ENCODE measurements around the gene AUTS2.

Gene AUTS2

DNA sequence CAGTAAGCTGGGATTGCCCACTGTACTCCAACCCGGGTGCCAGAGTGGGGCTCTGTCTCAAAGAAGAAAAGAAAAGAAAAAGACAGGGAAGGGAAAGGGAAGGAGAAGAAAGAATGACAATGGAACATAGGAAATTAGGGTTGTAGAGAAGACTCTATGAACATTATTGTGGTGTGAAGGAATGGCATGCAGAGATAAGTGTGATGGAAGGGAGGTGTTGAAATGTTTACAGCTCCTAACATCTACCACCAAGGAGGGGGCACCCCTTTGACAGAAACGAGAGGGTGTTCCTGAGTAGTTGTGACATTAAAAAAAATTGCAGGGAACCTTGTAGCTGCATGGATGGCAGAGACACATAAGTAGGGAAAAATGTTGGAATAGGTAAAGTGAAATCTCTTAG lies 27.5 kb downstream of the AUTS2 start:
- DNase-seq = no peak

DNA sequence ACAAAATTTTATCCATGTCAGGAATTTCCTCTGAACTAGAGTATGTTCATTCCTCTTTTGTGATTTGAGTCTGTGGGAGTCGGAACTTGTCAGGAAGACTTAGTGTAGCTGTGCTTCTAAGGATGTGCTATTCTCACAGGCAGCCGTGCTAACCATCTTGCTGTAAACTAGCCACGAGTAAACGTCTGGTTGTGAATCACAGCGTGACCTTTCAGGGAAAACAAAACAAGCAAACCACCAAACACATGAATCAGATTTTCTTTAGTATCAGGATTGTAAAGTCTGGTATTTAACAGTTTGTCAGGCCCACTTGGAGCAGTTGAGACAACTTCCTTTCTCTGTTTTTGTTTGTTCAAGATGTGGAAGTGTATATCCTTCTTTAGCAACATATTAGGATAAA lies 32.0 kb downstream of the AUTS2 start:
- no peak for DNase-seq

DNA sequence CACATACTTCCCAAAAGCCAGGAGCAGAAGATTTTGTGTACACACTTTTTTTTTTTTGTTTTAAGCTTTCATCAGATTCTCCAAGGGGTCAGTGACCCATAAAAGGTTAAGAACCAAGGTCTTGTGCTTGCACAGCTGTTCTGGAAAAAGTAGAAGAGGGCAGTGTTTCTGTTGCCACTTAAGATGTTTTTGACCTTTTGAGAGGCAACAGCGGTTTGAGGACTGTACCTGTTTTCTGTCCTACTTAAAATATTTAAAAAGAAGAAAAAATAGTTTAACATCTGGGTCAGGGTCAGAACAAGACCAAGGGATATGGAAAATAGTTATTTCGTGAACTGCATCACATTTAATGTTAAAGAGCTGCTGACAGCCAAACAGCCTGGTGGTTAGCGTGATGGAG lies 32.9 kb downstream of the AUTS2 start:
- DNase-seq = no peak

DNA sequence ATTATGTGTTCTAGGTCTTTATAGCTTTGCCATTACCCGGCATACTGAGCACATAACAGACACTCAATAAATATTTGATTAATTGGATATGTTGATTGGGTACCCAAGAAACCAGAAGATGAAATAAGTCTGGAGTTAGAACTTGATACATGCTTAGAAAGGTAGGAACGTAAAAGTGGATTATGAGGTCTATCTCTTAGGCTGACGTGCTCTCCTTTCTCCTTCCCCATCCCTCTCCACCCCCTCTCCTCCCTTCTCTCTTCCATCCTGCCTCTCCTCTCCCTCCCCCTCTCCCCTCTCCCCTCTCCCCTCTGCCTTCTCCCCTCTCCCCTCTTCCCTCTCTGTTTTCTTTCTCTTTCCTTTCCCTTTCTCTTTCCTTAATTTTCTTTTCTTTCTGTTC lies 34.0 kb downstream of the AUTS2 start:
- no peak for DNase-seq

DNA sequence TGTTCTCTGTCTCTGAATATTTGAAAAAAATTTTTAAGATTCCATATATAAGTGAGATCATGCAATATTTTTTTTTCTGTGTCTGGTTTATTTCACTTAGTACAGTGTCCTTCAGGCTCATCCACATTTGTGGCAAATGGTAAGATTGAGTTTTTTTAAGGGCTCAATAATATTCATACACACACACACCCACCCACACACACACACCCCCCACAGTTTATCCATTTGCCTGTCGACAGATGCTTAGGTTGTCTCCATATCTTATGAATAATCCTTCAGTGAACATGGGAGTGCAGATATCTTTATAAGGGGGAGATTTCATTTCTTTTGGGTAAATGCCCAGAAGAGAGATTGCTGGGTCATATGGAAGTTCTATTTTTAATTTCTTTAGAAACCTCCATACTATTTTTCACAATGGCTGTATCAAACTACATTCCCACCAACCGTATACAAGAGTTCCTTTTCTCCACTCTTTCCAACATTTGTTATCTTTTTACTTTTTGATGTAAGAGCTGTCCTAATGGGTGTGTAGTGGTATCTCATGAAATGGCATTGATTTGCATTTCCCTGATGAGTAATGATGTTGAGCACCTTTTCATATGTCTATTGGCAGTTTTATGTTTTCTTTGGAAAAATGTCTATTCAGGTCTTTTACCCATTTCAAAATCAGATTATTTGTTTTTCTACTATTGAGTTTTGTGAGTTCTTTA lies 35.0 kb downstream of the AUTS2 start:
- no peak for DNase-seq

DNA sequence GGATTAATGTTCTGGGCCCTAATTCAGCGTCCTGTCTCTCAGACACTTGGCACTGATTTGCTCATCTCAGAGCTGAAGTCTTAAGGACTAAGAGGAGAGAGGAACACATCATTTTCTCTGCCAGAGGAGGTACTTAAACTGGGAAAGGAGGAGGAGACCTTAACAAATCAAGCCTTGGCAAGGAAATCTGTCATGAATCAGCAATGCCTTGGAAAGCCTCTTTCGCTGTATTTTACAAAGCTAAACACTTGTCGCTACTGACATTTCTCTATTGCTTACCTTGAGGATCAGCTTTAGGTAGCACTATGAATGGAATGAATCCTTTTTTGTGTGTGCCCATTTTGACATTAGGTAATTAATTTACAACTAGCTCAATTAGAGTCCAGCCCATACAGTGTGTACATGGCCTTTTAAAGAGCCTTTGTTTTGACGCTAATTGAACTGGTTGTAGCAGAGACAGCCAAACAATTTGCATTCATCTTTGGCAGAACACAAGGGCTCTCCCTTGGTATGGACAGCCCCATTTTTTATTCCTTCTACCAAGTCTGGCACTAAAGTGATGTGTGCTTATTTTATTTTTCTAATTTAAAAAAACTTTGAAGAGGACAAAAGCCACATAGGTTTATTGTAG lies 37.4 kb downstream of the AUTS2 start:
- DNase-seq = no peak

DNA sequence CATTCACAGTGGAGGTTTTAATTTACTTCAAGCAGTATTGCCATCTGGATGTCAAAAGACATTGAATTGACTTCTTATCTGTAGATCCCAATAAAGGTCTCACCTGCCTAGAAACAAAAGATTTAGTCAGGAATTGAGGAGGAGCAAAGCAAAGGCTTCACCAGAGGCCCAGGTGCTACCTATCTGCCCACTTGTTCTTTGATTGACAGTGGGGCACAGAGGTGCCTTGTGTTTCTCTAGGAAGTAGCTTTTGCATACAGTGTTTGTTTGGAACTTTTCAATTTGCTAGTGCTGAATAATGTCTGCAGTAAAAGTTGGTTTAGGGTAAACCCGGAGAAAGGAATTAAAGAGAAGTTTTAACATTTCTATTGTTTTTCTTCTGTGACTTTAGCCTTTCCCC lies 40.4 kb downstream of the AUTS2 start:
- no peak for DNase-seq

DNA sequence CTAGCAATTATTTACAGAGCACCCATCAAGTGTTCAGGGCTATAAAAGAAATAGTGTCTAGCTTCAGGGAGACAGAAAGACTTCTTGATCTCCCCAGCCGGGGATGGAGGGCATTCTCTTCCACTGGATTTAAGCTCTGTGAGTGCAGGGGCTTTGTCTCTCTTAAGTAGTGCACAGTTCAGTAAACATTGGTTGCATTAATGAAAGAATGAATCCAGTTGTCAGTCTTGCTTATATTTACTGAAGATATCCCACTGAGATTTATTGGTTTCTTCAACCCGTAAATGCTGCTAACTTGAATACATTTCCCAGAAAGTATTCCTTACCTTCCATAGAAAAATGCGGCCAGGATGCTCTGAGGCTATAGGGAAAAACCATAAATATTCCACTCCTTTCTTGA lies 41.9 kb downstream of the AUTS2 start:
- no peak for DNase-seq

DNA sequence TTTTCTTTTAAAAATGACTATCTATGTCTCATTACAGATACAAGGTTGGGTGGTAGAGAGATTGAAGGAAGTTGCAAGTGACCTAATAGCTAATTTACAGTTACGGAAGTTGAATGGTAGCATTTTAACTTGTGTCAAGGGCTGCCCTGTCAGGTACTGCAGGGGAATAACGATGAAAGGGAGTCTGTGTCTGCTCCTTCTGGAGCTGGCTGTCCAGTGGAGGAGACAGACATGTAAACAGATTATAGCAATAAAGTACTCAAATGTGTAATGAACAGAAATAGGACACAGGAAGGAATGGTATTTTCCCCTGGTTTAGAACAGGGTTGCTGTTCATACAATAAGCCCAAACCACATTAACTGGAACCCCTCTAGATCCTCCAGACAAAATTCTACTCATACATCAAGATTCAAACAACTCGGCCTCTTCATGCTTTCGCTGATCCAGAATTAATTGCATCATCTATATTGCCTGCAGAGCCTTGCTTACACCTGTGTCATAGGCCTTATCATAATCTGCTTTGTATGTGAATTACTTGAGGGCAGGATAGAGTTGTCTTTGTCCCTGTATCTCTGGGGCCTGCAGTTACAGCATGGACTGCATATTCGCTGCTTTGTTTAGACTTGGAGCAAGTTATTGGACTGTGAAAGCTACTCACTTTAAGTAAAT lies 42.8 kb downstream of the AUTS2 start:
- DNase-seq = no peak

DNA sequence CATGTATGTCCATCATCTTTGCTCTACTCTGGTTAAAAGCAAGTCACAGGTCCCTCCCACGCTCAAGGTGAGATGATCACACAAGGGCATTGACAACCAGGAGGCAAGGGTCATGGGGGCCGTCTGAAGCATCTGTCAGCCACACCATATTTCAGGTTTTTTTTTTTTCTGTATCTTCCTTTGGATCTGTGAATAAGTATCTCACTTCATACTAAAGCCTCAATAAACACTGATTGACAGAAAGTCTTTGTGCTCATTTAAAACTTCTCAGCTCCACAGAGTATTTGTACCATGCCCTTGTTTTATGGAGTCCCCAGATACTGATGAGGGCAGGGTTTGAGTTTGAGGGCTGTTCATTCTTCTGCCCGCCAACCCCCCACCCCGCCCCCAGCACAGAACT lies 45.0 kb downstream of the AUTS2 start:
- DNase-seq = no peak

DNA sequence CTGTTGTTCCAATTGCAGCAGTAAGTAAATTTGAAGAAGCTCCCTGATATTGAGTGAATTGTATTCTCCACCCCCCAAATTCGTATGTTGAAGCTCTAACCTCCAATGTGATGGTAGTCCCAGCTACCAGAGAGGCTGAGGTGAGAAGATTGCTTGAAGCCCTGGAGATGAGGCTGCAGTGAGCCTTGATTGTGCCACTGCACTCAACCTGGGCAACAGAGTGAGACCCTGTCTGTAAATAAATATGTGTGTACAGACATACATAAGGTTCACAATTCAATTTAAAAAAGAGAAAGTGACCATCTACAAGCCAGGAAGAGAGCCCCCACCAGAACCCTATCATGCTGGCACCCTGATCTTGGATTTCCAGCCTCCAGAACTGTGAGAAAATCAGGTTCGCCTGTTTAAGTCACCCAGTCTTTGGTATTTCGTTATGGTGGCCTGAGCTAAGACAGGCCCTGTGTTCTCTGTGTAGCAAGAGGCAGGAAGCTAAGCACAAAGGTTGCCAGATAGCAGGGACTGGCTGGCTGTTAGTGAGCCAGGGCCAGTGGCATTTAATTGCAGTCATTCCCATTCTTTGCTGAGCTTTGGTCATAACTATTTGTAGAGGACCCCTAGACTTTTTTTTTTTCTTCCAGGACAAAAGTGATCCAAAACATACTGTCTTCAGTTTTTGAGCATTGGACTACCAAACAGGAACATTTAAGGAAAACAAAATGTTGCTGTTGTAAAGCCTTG lies 45.6 kb downstream of the AUTS2 start:
- no peak for DNase-seq

DNA sequence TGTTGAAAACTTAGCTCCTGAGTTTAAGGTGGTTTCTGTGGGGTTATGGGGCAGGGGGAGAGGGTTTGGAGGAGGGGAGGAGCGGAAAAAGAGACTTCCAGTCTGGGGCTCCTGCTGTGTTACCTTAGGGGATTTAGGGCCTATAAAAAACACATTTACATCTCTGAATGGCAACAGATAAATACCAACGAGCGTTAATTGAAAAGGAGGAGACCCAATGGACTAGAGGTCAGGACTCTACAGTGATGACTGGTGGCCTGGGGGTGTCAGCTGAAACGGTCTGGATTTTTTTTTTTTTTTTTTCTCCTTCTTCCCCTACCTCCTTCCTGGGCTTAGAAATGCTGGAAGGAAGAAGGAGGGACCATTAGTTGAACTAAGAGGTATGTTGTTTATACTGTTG lies 47.4 kb downstream of the AUTS2 start:
- DNase-seq = no peak

DNA sequence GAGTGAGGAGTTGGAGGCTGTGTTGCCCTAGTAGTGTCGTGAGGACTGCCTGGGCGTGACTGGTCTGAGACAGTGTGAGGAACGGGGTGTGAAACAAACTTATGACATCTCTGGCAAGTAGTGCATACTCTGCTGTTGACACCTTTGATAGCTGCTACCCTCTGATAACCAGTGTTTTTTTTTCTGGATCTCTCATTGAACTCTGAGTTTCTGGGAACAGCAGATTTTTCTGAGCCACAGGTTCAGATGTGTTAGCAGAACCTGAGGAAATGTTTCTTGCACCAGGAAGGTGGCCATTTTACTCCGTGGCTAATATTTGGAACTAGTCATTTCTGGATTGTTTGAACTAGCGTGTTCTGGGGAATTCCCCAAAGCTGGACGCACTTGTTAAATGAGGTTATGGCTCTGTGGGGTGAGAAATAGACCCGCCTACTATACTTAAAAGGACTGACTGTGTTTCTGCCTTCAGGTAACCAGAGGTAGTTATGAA lies 52.9 kb downstream of the AUTS2 start:
- DNase-seq = no peak

DNA sequence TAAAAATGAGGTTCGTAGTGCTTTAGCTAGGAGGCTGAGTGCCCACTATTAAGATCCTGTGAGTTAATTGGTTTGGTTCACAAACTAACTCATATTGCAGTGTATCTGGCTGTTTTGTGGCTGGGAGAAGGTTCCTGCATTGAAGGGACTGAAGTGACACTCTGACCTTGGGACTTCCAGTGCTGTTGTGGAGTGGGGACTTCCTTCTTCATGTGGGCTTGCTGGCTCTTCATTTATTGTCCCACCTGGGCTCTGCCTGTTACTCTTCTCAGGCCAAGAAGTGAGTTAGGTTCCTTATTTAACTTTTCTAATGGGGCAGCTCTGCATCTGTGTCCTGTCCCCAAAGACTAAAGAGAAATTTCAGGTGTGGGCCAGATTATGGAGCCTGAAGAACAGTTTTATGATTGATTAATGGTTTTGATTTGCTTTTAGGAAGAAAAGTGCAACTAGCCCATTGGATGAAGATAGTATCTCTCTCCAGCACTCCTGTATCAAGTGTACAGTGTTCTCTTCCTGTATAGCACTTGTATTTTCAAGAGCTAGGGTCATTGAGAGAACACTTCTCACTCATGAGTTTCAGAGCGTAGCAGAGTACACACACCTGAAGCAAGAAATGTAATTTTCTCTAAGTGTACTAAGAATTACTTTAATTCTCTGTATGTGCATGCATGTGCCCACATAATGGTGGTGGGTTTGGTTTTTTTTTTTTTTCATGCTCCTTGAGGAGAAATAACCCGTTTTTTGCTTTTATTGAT lies 54.8 kb downstream of the AUTS2 start:
- DNase-seq = no peak

DNA sequence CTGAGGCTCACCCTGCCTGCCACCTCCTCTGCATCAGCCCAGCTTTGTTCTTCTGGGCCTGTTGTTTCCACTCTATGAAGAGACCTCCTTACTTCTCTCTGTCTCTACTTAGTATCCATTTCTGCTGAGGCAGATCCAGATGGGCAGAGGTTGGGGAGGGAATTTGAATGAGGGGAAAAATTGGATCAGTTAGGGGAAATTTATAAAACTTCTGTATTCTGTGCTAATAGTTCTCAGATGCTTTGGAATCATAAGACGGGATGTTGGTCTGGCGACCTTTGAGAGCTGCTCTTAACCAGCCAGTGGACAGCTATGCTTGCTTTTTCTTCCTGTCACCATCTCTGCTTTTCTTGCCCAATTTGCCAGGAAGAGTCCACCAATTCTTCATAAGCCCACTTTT lies 55.5 kb downstream of the AUTS2 start:
- no peak for DNase-seq

DNA sequence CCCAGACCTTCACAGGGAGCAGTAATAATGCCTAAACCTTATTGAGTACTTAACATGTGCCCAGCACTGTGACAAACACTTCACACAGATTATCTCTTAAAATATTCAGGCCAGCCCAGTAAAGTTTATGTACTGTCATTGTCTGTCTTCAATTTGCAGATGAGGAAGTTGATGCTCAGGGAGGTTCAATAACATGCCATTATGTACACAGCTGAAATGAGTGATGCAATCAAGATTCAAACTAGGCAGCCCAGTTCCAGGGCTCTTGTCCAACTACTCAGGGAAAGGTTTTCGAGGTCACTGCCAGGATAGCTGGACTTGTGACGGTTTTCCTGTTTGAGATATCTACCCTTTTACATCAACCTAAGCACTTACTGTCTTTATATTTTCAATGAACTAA lies 56.1 kb downstream of the AUTS2 start:
- DNase-seq = no peak

DNA sequence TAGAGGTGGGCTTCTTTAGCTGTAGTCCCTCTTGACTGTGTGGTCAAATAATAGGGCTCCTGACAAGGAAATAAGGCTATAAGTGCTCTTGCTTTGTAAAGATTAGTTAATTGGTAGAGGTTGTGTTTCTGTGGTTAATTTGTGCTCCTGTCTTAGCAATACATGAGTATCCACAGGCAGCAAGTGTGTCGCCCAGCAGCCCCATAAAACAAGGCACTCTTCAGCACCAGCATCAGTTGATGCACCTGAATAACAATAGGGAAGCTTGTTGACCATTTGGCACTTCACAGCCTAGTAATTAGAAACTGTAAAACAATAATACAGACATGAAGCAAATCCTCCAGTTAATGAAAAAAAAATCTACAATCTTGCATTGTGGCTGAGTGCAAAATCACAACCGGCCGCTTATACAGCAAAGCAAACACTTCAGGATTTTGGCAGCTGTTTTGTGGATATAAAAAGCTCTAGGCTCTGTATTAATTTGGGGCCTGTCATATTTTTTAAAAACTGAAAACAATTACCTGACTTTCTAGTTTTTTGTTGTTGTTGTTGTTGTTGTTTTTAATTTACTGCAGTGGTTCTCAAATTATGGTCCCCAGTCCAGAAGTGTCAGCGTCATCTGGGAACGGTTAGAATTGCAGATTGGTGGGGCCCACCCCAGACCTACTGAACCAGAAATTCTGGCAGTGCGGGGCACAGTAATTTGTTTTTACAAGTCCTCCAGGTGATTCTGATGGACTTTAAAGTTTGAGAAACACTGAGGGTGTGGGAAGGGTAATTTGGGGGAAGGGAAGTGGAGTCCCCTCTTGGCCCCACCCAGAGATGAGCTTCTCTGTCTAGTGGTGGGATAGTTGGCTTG lies 56.8 kb downstream of the AUTS2 start:
- DNase-seq = no peak

DNA sequence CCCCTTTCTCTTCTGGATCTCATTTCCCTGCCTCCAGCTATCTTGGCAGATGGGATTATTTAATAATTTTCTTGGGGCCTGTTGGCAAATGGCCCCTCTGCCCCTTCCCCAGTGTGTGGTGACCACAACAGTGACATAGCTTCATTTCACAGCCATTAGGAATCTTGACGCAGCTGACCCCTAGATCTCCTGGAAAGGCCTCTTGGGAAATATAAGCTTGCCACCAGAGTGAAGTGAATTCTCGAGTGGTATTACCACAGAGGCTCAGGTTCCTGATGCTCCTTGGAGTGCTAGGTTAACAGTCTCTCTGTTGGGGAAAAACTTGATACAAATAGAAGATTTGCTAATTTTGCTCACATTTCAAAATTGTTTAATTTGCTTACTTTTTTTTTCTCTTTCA lies 57.8 kb downstream of the AUTS2 start:
- no peak for DNase-seq

DNA sequence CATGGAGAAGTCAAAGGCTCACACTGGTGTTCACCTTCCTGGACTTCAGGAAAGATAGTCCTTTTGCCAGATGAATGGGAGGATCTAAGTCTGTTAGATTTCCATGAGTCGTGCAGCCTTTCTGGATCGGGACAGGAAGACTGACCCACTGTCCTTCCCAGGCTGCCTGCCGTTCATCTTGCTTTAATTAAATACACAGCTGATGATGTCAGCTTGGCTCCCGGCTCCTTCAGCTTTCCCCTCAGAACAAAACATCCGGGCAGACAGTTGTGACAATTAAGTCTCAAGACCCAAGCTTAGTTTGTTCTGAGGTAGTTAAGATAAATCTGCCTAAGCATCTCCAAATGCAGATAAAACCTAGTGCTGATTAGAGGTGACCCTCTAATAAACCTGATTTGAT lies 58.6 kb downstream of the AUTS2 start:
- DNase-seq = no peak

DNA sequence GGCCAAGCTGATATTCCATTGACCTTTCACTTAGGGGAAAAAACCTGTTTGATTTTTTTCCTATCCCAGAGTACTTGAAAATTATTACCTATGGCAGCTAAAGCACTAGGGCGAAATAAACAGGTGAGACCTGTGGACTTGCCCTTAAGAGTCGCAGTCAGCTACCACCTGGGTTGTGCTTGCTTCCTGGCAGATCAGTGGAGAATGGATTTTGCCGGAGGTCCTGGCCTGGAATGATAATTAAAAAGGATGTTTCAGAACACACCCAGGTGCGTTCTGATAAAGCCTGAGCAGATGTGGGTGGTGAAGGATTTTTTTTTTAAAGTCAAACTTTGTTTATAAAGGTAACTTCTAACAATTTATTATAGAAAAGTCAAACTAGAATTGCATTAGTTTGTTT lies 59.1 kb downstream of the AUTS2 start:
- DNase-seq = no peak

DNA sequence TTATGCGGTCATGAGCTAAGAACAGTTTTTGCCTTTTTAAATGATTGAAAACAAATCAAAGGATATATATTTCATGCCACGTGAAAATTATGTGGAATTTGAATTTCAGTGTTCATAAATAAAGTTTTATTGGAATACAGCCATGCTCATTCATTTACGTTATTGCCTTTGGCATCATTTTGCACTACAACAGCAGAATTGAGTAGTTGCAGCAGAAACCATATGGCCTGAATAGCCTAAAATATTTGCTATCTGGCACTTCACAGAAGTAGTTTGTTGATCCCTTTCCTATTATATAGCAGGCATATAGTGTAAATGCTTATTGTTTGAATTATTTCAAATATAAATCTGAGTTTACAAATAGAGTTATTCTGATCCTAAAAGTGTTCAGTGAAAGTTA lies 59.7 kb downstream of the AUTS2 start:
- no peak for DNase-seq

DNA sequence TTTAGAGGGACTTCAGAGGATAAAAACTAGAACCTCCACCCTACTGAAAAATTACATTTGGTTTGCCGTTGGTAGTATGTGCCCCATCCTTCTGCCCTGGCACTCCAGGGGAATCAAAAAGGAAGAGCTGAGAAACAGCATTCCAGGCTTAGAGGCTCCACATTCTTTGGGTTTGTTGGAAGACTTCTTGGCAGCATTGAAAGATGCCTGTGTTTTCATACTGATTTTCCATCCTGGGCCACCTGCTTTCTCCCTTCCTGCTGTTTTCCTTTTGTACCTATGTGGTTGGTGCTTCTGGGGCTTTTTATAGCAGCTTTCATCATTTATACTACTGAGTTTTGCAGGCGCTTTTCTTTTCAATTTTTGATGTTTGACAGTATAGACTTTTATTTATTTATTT lies 61.7 kb downstream of the AUTS2 start:
- no peak for DNase-seq

All from activated effector memory CD4-positive, alpha-beta T cell treated with anti-CD3 and anti-CD28 coated beads, Interleukin-2, amount 50 U/mL, for 16 hours (primary cell).